IPS DF 4.7 (cell line): ENCODE data around the gene ARHGAP42.

Experiments used
- DNase-seq: peaks from one replicate; pipeline ENCODE4 v3.0.0-alpha.2; 2013; ENCODE audit warnings: low spot score; ENCODE audit errors: extremely low read depth

The ARHGAP42 gene

DNA sequence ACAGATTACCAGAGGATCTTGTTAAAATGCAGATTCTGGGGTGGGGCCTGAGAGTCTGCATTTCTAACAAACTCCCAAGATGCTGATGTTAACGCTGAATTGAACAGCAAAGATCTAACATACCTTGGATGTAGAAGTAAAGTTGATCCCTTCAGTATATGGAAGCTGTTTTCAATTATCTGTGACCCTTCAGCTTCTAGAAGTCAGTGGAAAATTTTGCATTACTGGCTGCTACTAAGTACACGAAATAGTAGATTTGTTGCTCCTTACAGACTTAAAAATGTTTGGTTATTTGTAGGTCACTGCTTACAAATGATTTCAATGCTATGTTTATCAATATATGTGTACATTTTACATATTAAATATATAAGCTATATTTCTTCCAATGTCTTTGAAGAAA, 107.4 kb downstream of the ARHGAP42 start:
- no peak for DNase-seq

DNA sequence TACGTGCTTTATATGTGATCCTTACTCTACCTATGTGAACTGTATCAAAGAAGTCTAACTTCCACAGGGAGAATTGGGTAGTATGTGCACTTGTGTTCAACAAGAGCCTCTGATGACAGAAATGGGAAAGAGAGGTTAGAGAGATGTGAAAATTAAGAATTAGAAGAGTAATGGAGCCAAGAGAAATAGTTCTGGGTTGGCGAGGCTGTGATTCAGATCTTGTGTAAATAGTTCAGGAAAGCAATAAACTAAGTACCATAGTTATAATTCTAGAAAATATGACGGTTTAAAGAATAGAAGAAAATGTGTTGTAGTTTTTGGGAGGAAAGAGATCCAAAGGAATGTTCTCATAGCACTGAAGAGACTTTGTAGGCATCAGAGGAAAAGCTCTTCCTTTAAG, 112.4 kb downstream of the ARHGAP42 start:
- no peak for DNase-seq

DNA sequence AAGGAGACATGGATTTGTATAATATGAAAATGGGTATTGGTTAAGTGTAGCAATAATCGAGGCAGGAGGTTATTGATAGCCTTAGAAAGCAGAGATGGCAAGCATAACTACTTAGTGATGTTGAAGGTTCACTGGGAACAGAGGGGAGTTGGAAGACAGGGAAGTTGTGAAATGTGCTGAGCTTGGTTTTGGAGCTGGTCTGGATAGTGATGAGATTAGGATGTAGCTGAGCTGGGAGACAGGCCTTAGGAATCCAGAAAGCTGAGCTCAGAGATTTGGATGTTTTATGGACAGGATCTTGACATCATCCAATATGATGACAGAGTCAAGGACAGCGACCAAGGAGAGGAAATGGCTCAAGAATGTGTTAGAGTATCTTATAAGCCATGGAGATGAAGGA, 113.1 kb downstream of the ARHGAP42 start:
- DNase-seq = no peak

DNA sequence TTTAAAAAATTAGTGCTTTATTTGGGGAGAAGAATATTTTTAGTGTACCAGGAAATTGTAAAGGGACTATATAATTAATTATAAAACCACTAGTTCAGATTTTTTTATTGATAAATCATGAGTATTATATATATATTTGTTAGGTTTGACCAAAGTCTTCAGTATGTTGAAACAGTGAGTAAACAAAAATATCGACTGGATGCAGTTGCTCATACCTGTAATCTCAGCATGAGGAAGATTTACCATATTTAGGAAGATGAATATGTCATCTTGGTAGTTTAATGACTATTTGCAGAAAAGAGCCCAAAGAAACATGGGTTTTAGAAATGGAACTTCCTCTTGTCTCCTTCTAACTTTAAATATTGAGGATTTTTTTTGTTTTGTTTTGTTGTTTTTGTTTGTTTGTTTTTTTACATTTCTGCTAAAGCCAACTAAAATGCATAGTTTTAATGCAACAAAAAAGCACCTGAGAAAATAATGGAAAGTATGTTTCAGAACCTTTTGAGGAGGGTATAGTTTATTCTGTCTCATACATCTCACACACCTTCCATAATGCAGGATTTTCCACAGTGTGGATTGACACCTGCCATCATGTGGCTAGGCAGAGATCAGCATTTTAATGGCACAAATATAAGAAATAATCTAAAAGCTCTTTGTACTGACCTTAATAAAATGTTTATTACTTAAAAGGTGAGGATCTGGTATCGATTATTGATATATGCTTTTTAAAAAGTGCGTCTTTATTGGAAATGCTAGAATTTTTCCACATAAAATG, 114.3 kb downstream of the ARHGAP42 start:
- no peak for DNase-seq

DNA sequence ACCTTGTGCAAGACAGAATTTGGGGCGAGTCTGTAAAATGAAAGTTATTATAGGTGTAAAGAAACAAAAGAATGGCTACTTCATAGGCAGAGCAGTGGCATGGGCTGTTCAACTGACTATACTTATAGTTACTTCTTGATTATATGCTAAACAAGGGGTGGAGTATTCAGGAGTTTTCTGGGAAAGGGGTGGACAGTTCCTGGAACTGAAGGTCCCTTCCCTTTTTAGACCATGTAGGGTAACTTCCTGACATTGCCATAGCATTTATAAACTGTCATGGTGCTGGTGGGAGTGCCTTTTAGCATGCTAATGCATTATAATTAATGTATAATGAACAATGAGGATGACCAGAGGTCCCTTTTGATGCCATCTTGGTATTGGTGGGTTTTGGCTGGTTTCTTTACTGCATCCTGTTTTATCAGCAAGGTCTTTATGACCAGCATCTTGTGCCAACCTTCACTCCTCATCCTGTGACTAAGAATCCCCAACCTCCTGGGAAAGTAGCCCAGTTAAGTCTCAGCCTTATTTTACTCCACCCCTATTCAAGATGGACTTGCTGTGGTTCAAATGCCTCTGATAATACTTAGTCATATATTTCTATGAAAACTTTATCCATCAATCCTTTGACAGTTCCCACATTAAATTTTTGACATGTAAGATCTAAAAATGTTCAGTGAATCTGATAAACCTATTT, 118.6 kb downstream of the ARHGAP42 start:
- no peak for DNase-seq

DNA sequence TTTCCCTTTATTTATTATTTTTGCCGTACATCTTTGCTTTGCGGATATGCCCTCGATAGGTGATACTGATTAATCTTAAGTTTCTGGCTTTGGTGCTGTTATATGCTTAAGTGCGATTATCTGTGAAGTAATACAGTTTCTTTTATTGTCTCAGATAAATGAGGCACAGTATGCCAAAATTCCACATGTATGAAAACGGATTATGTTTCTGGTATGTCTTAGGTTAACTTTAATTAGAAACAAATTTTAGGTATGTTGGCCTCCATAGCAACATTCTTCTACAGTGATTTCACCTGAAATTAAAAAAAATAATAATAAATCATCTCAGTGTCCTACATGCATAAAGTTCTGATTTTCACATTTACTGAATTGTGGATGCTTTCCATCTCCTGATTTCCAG, 119.2 kb downstream of the ARHGAP42 start:
- no peak for DNase-seq

DNA sequence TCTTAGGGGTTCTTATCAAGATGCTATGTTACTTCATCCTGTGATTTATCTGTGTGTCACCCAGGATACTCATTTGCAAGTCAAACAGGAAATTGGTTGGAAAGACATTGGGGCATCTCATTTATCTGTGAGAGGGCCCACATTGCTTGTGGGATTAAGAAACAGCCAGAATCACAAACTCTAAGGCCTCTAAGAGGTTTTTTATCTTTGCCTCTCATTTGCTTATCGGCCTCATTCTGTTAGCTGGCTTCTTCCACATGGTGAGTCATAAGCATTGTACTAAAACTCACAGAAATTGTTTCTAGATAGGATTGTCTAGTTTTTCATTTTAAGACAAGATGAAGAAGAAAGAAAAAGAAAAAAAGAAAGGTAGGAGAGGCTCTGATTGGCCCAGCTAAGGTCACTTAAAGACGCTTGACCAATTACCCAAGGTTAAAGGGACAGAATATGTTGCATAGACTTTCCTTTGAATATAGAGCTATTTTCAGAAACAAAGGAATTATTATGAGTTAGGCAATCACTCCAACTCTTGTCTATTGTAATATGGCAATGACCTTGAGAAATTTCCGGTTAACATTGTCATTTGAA, 121.9 kb downstream of the ARHGAP42 start:
- DNase-seq = no peak

DNA sequence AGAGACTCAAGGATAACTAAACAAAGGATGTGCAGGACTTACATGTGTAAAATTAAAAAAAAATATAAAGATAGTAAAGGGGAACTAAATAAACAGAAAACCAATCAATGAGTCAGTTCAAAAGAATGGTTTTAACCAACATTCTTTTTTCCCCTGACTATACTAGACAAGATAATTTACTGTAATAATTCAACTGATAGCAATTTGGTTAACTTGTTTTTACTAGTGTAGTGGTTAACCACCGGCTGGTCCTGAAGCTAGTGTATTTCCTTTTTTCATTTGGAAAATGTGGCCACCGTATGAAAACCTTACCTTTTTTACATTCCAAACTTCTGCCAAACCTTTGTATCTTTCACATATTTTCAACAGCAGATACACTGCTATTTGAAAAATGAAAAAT, 123.1 kb downstream of the ARHGAP42 start:
- no peak for DNase-seq

DNA sequence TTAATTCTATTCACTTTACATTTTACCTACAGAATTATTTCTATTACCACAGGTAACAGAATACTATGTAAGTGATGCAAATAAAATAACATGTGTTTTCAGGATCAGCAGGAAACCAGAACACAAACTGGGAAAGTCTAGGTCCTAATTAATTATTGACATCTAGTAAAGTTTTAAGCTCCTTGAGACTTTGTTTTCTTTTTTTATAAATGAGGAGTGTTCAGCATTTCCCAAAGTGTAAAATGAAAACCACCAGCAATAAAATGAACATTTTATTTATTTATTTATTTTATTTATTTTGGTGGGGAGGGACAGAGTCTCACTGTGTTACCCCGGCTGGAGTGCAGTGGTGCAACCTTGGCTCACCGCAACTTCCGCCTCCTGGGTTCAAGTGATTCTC, 123.6 kb downstream of the ARHGAP42 start:
- no peak for DNase-seq

DNA sequence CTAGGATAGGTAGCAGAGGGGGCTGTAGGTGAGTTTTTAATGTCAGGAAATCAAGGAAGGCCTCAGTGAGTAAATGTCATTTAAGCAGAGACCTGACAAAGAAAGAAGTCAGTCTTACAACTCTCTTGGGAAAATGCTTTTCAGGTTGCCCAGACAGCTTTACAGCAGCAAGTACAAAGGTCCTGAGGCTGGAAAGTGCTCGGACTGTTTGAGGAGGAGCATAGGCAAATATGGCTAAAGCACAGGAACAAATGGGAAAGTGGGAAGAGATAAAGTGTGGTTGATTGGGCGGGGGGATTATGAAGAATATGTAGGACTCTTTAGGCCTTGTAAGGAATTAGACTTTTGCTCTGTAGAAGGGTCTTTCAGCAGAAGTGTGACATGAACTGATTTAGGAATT, 125.4 kb downstream of the ARHGAP42 start:
- DNase-seq = no peak

DNA sequence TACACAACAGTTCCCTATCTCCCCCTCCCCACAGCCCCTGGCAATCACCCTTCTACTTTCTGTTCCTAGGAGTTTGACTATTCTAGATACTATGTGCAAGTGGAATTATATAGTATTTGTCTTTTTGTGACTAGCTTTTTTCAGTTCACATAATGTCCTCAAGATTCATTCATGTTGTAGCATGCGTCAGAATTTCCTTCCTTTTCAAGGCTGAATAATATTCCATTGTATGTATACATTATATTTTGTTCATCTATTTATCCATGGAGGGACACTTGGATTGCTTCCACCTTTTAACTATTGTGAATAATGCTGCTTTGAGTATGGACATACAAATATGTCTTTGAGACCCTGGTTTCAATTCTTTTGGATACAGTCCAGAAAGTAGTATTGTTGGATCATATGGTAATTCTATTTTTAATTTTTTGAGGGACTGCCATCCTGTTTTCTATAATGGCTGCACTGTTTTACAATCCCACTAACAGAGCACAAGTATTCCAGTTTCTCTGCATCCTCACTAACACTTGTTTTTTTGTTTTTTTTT, 128.8 kb downstream of the ARHGAP42 start:
- DNase-seq = no peak

DNA sequence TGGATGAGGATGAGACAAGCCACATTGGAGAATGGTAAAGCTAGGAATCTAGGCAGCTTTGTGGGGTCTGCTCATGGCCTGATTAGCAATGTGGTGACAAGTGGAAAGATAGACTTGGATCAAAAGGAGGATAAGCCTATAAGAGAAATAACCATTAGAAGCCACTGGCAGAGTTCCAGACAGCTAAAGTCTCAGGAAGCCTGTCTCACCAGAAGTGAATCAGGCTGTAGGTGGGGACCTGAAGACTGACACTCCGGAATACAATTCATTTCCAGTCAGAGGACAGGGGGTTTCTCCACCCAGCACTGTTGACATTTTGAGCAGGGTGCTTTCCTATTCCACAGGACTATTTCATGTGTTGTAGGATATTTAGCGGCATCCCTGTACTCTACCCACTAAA, 129.7 kb downstream of the ARHGAP42 start:
- DNase-seq = no peak

DNA sequence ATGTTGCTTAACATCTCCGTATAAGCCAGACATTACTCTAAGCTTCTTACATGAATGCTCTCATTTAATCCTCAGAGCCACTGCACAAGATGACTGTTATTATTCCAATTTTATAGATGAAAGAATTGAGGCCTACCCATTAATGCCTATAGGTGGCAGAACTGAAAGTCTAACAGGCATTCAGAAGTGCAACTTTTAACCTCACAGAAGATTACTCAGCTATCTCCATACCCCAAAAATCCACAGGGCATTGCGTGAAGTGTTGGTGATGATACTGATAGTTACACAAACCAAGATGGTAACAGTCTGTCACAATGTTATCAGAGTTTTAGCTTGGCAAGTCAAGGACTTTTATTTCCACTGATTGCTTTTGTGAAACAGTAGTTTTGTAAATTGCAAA, 130.5 kb downstream of the ARHGAP42 start:
- no peak for DNase-seq

DNA sequence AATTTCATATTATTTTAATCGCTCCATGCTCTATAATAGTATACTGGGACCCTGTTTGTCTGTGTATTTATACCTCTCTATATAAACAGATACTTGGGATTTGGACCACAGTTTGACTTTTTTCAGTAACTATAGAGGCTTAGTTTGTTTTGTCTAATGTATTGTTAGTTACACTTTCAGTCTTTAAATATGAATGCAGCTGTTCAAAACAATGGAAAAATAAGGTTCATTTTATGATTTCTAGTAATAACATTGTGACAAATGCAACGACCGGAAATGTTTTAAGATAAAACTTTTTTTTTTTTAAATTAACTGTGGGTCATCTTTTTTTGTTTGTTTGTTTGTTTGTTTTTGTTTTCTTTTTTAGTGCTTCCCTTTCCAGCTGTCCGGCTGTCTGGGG, 133.5 kb downstream of the ARHGAP42 start:
- no peak for DNase-seq

DNA sequence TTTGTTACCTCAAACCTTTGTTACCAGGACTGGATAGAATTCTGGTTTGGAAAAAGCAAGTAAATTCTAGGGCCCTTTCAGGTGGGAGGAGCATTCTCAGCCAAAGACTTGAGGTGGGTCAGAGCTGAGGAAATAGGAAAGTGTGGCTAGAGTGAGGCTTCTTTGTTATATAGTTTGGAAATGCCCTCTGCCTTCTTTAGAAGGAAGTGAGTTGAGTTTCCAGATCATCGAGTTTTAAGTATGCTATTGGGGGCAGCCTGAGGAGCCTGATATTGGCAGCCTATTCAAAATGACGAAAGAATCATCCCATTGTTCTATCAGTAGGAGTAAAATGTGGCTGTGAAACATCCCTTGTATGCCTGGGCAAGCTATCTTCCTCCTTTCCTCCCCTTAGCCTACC, 134.1 kb downstream of the ARHGAP42 start:
- DNase-seq = no peak

DNA sequence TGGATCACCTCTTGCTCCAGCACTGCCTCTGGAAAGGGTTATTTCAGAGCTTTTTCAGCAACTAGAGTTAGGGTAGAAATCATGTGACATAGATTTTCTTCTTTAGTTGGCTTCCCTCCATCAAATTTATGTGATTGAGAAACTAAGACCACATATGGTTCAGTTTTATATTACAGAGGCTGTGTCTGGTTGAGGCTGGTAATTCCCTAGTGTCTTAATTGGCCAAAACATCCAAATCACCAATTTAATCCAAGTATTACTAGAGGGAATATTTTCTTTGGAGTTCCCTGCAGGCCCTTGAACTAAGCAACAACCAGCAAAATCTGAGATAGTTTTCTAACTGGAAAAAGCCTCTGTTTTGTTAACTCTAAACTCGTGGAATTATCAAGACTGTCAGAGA, 136.3 kb downstream of the ARHGAP42 start:
- DNase-seq = no peak

DNA sequence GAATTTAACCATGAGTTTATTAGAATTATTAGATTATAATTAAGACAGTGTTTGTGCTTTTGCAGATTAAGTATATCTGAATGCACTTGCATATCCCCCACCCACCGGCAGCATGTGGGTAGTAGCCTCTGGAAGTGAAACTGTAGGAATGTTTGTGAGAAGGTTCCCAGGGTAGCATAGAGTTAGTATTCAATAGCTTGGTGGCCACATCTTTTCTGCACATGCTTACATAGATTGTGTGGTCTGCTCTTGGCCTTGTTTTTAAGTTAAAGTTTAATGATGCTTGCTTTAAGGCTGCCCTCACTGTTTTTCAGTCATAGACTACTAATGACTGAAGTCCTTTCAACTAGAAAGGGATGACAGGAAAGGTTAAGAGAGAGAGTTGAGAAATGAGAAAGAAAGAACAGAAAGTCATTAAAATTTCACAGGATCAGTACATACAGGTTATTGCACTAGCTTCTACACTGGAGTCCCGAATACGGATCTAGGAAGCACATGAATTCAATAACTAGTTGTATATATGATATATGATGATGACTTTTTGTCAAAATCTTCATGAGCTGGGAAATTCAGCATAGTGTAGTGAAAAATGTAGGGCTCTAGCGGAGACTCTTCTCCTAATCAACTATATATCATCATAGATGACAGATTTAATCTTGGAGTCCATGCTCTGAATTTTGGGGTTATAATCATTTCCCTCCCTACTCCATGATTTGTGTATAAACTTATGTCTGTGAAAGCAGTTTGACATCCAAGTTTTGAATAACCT, 137.1 kb downstream of the ARHGAP42 start:
- DNase-seq = no peak

DNA sequence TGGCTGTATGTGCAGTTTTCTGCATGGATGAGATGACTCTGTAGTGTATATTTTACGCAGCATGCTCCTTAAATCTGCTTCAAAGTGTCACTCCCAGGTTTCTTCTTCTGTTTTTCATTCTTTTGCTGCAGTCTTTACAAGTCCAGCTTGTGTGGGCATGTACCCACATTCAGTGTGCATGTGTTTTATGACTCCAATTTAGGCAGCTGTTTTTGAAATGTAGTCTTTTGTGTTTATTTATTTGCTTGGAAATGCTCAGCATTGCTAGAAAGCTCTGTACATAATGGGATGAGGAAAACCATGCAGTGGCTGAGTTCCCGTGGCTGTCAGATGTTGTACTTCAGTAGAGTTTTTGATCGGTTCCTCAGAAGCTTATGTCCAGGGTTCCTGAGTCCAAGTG, 138.5 kb downstream of the ARHGAP42 start:
- DNase-seq = no peak

DNA sequence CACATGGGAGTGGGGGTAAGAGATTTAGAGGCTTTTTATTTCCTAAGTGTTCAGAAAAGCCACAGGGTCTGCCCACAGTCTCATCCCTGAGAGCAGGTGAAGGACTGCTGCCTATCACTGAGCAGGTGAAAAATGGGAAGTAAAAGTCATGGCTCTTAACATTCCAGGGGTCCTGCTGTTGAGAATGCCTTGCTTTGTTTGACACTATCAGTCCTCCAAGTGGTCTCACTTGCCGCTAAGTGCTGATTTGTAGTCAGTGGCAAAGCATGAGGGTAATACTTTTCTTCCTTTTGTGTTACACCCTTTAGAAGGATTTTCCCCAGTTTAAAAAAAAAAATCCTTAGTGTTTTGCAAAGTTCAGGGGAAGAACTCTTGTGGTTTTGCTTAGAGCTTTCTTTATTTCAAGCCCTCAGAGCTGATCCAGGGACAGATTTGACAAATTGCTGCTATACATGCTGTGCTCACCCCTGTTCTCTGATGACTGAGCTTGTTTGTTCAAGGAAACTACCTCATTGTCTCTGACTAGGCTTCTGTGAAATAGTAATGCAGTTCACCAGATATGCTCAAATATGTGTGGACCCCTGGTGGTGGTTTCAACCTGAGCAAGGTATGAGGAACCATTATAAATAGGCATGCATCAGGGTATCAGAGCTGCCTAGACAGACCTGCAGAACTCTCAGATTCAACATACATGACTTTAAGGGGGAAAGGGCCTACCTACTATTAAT, 141.0 kb downstream of the ARHGAP42 start:
- DNase-seq = no peak

DNA sequence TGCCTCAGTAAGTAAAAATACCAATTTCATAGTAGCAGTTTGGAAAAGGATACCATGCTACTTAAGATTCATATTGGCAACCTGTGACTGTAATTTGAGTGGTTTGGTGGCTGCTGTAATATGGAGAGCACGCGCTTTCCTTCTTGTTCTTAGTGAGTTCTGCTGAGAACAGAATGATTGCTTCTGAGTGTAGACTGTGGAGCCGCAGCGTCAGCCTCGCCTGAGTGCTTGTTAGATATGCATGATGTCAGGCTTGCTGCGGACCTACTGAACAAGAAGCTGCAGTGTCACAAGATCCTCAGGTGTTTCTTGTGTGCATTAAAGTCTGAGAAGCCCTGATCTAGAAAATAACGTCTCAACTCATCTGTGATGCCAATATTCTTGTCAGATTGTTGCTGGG, 143.2 kb downstream of the ARHGAP42 start:
- no peak for DNase-seq
